ENCODE data around the gene CDHR3.

Gene CDHR3

DNA sequence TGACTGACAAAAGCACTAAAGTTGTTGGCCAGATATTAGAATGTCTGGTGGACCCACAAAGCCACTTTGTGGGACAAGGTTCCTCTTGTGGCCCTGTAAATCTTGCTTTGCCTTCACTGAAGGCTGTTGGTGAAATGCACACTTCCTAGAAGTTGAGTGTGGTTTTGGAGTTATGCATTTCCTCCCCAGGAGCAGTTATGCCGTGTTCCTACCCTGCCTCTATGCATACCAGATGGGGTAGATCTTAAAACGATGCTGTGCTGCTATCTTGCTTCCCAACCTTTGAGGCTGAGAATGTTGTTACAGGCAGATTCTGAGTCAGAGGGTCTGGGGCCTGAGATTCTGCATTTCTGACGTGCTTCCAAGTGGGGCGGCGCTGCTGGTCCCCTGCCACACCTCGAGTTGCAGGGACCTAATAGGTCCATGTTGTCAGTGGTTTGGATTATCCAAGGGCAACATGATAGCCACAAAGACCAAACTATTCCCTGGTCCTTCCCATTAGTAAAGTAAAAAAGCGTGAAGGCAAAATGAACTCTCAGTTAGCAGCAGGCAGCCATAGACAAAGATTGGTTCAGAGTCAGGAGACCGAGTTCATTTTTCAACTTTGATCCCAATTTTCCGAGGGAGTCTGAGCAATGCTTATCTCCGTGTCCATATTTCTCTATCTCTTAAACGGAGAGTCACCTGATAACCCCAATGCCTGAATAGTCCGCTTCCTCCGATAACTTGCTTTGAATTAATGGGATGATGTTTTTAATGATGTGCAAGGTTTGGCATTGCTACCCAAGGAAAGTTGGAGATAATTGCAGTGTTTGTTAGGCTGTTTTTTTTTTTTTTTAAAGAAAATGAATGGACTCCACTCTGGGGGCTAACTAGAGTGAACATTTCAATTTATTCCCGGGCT is 55.8 kb downstream of the CDHR3 start:
- intact Hi-C loops (cut with DNase I), result no loop called here
- no peak for DNase-seq

DNA sequence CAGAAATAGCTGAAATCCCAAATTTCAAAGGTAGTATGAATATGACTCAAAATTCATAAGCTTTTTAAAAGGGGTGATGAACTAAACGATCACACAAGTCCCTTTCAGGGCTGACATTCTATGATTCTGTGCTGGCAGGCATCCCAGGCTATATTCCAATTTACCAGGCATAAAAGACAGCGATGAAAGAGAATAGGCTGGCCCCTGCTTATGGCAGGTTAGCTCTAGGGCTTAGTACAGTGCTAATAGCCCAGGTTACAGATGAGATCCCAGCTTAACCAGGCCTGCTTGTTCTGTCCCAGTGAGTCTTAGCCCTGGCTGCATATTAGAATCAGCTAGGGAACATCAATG is 56.4 kb downstream of the CDHR3 start:
- DNase-seq, result no peak
- intact Hi-C loops (cut with DNase I), result no loop called here

GRCh38 chr7:106021151-106022067 is 58.3 kb downstream of the CDHR3 start:
- intact Hi-C loops (cut with DNase I), result no loop called here
- no peak for DNase-seq

DNA sequence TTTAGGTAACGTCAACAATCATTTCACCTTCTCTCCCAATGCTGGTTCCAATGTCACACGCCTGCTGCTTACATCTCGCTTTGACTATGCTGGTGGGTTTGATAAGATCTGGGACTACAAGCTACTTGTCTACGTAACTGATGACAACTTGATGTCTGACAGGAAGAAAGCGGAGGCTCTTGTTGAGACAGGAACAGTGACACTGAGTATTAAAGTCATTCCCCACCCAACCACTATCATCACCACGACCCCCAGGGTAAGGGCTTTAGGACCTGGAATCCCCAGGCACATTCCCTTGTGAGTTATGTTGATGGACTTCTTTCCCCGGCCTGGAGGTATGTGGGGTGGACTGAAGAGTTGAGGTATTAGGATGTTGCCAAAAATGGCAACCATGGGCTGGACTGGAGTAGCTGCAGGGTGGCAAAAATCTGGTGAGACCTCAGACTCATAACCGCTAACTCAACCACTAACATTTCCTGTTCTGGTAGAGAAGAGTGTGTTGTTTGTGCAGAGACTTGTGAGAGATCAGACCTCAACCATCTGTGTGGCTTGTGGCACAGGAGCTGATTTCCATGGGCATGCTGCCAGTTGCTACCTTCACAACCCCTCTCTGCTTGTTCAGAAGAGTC is 59.2 kb downstream of the CDHR3 start:
- no peak for DNase-seq
- intact Hi-C loops (cut with DNase I), result no loop called here

DNA sequence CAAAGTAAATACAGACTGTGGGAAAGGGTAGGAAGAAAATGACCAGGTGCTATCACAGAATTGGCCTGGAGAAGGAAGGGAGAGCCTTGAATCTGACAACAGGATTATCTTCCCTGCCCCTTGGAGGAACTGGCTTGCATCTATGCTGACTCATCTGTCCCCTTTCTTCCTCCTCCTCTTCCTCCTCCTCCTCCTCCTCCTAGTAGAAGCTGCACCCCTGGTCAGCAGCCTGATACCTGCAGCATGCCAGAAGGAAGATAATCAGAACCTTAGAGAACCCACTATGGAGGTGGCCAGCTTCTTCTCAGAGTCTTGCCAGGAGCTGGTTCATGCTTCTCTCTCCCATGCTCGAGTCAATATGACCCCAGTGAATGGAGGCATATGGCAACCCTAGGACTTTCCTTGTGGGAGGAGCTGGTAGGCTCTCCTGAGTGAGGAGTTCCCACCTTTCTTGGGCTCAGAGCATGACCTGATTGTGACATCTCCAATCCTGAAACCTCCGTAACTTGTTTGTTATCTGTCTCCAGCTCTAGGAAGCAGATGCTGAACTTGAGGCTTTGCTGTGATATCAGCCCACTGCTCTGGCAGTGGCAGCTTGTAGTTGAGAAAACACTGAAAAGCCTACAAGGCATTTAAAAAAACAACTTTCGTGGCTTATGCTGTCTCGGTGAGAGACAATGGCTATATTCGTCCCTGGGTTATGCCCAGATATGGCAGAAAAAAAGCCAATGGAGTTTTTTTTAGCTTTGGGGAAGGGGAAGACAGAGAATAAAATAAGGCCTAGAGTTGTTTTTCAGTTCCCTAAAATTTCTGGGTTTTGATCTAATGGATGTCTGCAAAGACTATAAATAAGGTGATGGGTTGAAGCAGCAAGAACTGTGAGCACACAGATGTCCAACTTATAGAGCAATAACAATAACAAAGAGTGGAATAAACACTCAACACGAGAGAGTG is 60.6 kb downstream of the CDHR3 start:
- intact Hi-C loops (cut with DNase I), result no loop called here
- no peak for DNase-seq

GRCh38 chr7:106026101-106026500 is 63.0 kb downstream of the CDHR3 start:
- DNase-seq, result no peak
- intact Hi-C loops (cut with DNase I), result no loop called here

GRCh38 chr7:106029451-106029850 is 66.4 kb downstream of the CDHR3 start:
- intact Hi-C loops (cut with DNase I), result no loop called here
- no peak for DNase-seq

GRCh38 chr7:106029941-106030340 is 66.9 kb downstream of the CDHR3 start:
- intact Hi-C loops (cut with DNase I), result no loop called here
- no peak for DNase-seq

DNA sequence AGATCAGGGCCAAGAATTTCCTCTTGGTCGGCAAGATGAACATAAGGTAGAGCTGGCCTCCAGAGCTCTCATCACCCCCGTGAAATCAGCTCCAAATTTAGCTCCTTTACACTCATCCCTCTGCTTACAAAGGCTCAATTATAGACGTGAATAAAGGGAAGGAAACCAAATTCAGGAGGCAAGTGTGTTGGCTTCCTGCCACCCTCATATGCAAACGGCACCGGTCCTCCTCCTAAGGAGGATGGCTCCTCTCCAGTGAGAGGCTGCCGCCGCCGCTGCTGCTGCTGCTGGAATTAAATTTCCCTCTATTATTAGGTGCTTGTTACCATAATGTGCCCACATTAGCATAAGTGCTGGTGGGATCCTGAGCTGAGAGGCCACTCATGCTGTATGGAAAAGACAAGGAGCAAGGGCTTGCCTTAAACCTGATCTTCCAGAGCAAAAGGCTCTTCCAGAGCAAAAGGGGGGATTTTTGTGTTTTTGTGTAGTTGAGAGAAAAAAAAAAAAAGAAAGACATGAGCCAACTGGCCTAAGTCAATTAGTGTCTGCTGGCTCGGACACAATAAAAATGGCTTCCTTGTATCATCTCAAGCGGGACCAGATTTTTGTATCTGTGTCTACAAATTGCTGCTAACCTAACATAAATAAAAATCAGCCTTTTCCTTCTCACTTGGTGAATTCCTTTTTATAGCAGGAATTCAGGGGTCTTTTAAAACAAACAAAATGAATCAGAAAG is 68.4 kb downstream of the CDHR3 start:
- peak; percentile 20 to 87 (median 65) for DNase-seq
- intact Hi-C loops (cut with DNase I), result no loop called here

- no peak for DNase-seq
- intact Hi-C loops (cut with DNase I), result no loop called here
These were observed 69.2 kb downstream of the CDHR3 start for GRCh38 chr7:106032295-106032694.

- intact Hi-C loops (cut with DNase I), result no loop called here
- no peak for DNase-seq
These were observed 70.7 kb downstream of the CDHR3 start for GRCh38 chr7:106033735-106034134.

DNA sequence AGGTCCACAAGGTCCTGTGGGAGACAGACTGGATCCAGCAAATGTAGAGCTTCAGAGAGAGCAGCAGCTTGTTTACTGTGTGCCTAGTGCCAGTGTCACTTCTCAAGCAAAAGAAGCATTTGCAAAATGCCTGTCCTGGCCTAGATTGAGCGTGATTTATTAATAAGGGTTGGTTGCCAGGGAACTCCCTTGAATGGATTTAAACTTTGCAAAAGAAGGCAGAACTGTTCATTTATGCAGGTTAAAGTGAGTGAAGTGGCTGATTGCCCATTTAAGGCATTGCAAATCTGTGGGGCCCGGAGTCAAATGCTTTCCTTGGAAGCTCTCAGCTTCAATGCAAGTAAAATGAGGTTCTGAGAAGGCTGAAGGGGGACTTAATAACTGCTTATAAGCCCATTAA is 71.3 kb downstream of the CDHR3 start:
- no peak for DNase-seq
- intact Hi-C loops (cut with DNase I), result no loop called here

DNA sequence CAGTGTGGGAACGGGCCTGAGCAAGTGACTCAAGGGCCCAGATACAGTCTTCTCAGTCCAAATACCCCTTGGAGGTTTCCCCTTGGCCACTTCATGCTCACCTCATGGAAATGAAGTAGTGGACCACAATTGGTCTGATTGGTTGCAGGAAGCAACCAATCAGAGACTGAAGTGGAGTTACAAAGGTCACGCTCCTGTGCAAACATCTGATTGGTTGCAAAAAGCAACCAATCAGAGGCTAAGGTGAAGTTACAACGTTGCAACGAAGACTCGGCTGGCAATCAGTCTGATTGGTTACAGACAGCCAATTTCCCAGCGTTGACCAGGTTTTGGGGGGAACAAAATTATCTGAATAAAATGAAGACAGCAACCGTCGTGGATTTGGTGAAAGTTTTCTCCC is 72.5 kb downstream of the CDHR3 start:
- intact Hi-C loops (cut with DNase I), result no loop called here
- DNase-seq, result no peak

- intact Hi-C loops (cut with DNase I), result no loop called here
These were observed 72.9 kb downstream of the CDHR3 start for GRCh38 chr7:106036004-106036403.

DNA sequence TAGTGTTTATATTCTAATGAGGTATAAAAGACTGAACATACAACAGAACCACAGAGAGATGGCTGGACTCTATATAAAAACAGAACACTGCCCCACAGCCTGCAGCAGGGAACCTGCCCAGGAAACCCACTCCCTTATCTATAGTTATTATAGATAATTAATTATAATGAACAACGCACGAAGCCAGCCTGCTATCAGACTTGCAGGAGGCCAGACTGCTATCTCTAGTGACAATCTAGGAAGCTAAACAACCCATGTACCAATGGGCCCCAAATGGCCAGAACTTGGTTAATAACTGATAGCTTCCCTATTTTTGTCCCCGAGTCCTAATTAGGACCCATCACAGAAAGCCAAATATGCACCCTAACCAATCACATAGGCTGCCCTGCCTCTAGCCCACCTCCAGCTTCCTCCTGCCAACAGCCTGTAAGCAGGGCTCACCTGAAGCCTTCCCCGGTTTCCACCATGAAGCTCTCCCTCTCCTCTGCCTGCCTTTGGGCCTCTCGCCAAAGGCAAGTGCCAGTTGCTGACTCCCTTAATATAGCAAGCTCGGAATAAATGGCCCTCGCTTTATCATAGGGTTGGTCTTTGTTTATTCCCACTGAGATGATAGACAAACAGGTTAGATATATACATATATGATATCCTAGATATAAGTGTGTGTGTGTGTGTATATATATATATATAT is 74.6 kb downstream of the CDHR3 start:
- intact Hi-C loops (cut with DNase I), result no loop called here
- no peak for DNase-seq

More at GRCh38 chr7:106036004-106036403, 72.9 kb downstream of the CDHR3 start:
- no peak for DNase-seq

GRCh38 chr7:106038289-106038688 is 75.2 kb downstream of the CDHR3 start:
- DNase-seq, result no peak
- intact Hi-C loops (cut with DNase I), result no loop called here

DNA sequence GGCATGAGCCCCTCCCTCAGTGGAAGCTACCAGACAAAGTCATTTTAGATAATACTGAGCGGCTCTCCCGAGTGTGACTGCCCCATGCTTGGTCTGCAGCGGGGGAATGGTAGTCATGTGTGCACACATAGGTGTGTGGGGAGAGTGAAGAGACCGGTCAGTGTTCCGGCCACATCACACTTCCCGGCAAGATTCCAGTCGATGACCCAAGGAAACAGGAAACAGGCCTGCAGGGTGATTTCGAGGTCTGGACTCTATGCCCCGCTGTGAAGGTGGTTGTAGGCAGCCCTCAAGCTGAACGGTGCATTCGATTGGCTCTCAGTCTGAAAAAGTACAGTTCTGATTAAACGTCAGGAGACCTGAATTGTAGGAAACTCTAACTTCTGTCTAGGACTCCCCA is 75.9 kb downstream of the CDHR3 start:
- DNase-seq, result no peak

More for the DNA sequence above, 75.9 kb downstream of the CDHR3 start:
- intact Hi-C loops (cut with DNase I), result no loop called here
